22Rv1 (cell line): ENCODE data around the gene DNAH10.
A peak's percentile ranks its signal among the peaks of the same experiment; 100 is the strongest.
"Not testable (repeated sequence)": the region's sequence is repeated elsewhere in the genome, so short reads cannot be mapped to it uniquely, and the experiment has no call there.

Experiments used
- H3K27ac ChIP-seq: fragments of 450-650 bp; 2 replicates; pipeline ENCODE4 v1.5.1; 2017
- CTCF ChIP-seq: fragments of 450-650 bp; IDR thresholded peaks from 2 replicates; pipeline ENCODE4 v1.5.1; 2017; ENCODE audit warnings: mild to moderate bottlenecking
- ZFX ChIP-seq: fragments of 450-650 bp; IDR thresholded peaks from 2 replicates; pipeline ENCODE4 v1.6.1; 2017; ENCODE audit warnings: antibody characterized with exemption, borderline replicate concordance

The DNAH10 gene

GRCh38 chr12:123910761-123911193 is 148.7 kb downstream of the DNAH10 start:
- TF ChIP-seq CTCF (no peak), ZFX (no peak)
- H3K27ac ChIP-seq, result peak overlapping the region; percentile 52

- H3K27ac ChIP-seq, result not testable (repeated sequence)
Measured at GRCh38 chr12:123911672-123912409, 149.7 kb downstream of the DNAH10 start.

GRCh38 chr12:123912415-123913380 is 150.6 kb downstream of the DNAH10 start:
- peak overlapping the region; percentile 42; the same call in 1 of the 2 replicates for H3K27ac ChIP-seq
- TF ChIP-seq CTCF, result no peak
- no peak for TF ChIP-seq ZFX

GRCh38 chr12:123914726-123915333 is 152.7 kb downstream of the DNAH10 start:
- H3K27ac ChIP-seq, result no peak overlapping the region
- no peak for TF ChIP-seq CTCF
- TF ChIP-seq ZFX, result no peak

- no peak for TF ChIP-seq CTCF
- no peak for TF ChIP-seq ZFX
- no peak overlapping the region for H3K27ac ChIP-seq
Measured at GRCh38 chr12:123916729-123917128, 154.6 kb downstream of the DNAH10 start.

GRCh38 chr12:123917337-123917850 is 155.3 kb downstream of the DNAH10 start:
- H3K27ac ChIP-seq, result no peak overlapping the region
- no peak for TF ChIP-seq CTCF
- TF ChIP-seq ZFX, result no peak

- no peak overlapping the region for H3K27ac ChIP-seq
- TF ChIP-seq ZFX (no peak), CTCF (no peak)
Measured at GRCh38 chr12:123919980-123920360, 157.9 kb downstream of the DNAH10 start.
